Smooth muscle cell (in vitro differentiated cells): ENCODE data around the gene KCP. TPM values are rescaled to one million over a fixed set of nuclear protein-coding genes. Genes with fewer than 3 reads are reported as not detected.

Experiments used
- DNase-seq: peaks from one replicate; lab custom pipeline; 2025; ENCODE audit not compliant: unreplicated experiment; lab: John Stamatoyannopoulos, UW
- H2AFZ ChIP-seq: fragments of 200-600 bp; sonication (generic); 2 replicates; pipeline ENCODE4 v1.6.0; 2016; ENCODE audit warnings: antibody characterized with exemption, low read depth, mild to moderate bottlenecking
- H3F3A ChIP-seq: fragments of 200-600 bp; sonication (generic); 2 replicates; pipeline ENCODE4 v1.6.0; 2017; ENCODE audit warnings: antibody characterized with exemption, low read depth
- H3K27ac ChIP-seq: fragments of 200-600 bp; sonication (generic); 2 replicates; pipeline ENCODE4 v1.5.1; 2016; ENCODE audit warnings: low read depth, mild to moderate bottlenecking
- H3K27me3 ChIP-seq: fragments of 200-600 bp; sonication (generic); 2 replicates; pipeline ENCODE4 v1.6.1; 2016; ENCODE audit warnings: low read depth, mild to moderate bottlenecking
- H3K36me3 ChIP-seq: fragments of 200-600 bp; sonication (generic); 2 replicates; pipeline ENCODE4 v1.5.1; 2016; ENCODE audit warnings: low read depth
- H3K4me1 ChIP-seq: fragments of 200-600 bp; sonication (generic); 2 replicates; pipeline ENCODE4 v1.5.1; 2016; ENCODE audit warnings: low read depth
- H3K4me2 ChIP-seq: fragments of 200-600 bp; sonication (generic); 2 replicates; pipeline ENCODE4 v1.6.0; 2016; ENCODE audit warnings: mild to moderate bottlenecking
- H3K4me3 ChIP-seq: fragments of 200-600 bp; sonication (generic); 2 replicates; pipeline ENCODE4 v1.5.1; 2016; ENCODE audit warnings: mild to moderate bottlenecking
- H3K79me2 ChIP-seq: fragments of 200-600 bp; sonication (generic); 2 replicates; pipeline ENCODE4 v1.6.0; 2016; ENCODE audit warnings: low read depth, mild to moderate bottlenecking
- H3K9ac ChIP-seq: fragments of 200-600 bp; sonication (generic); 2 replicates; pipeline ENCODE4 v1.6.0; 2016; ENCODE audit warnings: low read depth
- H3K9me3 ChIP-seq: fragments of 200-600 bp; sonication (generic); replicated peaks from 2 replicates; pipeline ENCODE4 v1.5.1; 2016; ENCODE audit warnings: low read depth
- H4K20me1 ChIP-seq: fragments of 200-600 bp; sonication (generic); 2 replicates; pipeline ENCODE4 v1.6.0; 2016; ENCODE audit warnings: low read depth
- WGBS: methylation state at CpG from one replicate; pipeline ENCODE4 v1.1.7; 2016; ENCODE audit warnings: low lambda C conversion rate; 5-methylcytosine and 5-hydroxymethylcytosine counted together
- polyA plus RNA-seq: library from polyadenylated mRNA; unstranded; fragments of >200 nt; fragmentation: Nextera tagmentation; extraction: Ambion mirVana; gene quantifications from 2 replicates; pipeline ENCODE4 v1.2.1, GENCODE V29; 2016
- total RNA-seq: library from RNA; depleted of rRNA; stranded (reverse); fragments of >200 nt; gene quantifications from 2 replicates; pipeline ENCODE4 v1.2.3, GENCODE V29; 2014
- TF ChIP-seq, protein P1 (sequence below): fragments of 200-600 bp; sonication (generic); IDR thresholded peaks from 2 replicates; pipeline ENCODE4 v1.5.1; 2017; ENCODE audit warnings: borderline replicate concordance, mild to moderate bottlenecking, antibody characterized with exemption; ENCODE audit not compliant: insufficient read depth, poor library complexity, severe bottlenecking

KCP gene
- total and polyA plus RNA-seq, 2 experiments from 2014 or later: 0.99 to 4.5 TPM

DNA sequence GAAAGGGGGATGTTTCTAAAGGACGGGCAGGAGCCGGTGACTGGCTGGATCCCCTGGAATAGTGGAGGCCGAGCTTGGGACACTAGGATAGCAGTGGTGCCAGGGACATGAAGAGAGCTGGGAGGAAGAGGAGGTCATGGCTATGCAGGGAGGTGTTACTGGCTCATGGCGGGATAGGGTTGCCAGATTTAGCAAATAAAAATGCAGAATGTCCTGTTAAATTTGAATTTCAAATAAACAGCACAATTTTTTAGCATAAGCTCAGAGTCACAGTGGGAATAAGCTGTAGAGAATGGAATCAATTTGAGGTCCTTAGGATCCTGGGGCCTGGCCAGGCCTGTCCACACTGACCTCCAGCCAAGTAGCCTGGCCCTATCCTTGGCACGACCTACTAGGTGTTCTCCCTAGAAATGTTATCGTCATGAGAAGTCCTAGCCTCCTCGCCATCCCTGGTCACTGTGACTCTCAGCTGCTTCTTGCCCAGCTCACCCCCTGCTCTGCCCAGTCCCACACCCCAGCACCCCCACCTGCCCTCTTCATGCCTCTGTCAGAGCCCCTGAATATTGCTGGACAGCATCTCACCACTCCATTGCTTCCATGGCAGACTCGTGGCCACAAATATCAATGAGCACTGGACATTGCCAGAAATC lies 7.6 kb upstream of the KCP start:
- no peak for DNase-seq
- H3K27ac ChIP-seq: no peak overlapping the region
- H4K20me1 ChIP-seq: no peaks in the 10 kb centered on the region
- no peak overlapping the region for H3K4me2 ChIP-seq
- WGBS: 92% methylated on average over 6 of the region's 8 CpGs
- no peaks in the 10 kb centered on the region for H3K36me3 ChIP-seq
- no peak overlapping the region for H3K4me3 ChIP-seq
- TF ChIP-seq, protein P1, sequence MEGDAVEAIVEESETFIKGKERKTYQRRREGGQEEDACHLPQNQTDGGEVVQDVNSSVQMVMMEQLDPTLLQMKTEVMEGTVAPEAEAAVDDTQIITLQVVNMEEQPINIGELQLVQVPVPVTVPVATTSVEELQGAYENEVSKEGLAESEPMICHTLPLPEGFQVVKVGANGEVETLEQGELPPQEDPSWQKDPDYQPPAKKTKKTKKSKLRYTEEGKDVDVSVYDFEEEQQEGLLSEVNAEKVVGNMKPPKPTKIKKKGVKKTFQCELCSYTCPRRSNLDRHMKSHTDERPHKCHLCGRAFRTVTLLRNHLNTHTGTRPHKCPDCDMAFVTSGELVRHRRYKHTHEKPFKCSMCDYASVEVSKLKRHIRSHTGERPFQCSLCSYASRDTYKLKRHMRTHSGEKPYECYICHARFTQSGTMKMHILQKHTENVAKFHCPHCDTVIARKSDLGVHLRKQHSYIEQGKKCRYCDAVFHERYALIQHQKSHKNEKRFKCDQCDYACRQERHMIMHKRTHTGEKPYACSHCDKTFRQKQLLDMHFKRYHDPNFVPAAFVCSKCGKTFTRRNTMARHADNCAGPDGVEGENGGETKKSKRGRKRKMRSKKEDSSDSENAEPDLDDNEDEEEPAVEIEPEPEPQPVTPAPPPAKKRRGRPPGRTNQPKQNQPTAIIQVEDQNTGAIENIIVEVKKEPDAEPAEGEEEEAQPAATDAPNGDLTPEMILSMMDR: no peak
- no peak overlapping the region for H3K9ac ChIP-seq
- no peaks in the 10 kb centered on the region for H3K9me3 ChIP-seq
- H3F3A ChIP-seq: no peaks in the 10 kb centered on the region
- H2AFZ ChIP-seq: no peak overlapping the region
- H3K79me2 ChIP-seq: no peaks in the 10 kb centered on the region
- peaks cover 70% of the 10 kb centered on the region for H3K27me3 ChIP-seq
- H3K4me1 ChIP-seq: peaks cover 4% of the 10 kb centered on the region

DNA sequence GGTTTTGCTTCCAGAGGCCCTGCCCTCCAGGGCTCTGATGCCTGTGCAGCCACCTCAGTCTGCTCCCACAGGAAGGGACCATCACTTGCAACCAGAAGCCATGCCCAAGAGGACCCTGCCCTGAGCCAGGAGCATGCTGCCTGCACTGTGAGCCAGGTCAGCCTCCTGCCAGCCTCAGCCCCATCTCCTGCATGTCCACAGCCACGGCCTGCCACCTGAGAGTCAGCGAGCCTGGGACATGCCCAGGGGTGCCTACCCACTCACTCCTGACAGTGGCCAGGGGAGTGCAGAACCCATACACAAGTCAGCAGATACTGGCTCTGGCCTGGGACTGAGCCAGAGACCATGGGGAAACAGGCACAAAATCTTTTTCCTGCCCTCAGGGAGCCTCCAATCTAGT lies 6.6 kb upstream of the KCP start:
- H3K4me1 ChIP-seq: peaks cover 4% of the 10 kb centered on the region
- H3K36me3 ChIP-seq: no peaks in the 10 kb centered on the region
- no peaks in the 10 kb centered on the region for H3F3A ChIP-seq
- H4K20me1 ChIP-seq: no peaks in the 10 kb centered on the region
- TF ChIP-seq, protein P1: no peak
- no peak overlapping the region for H3K27ac ChIP-seq
- H3K27me3 ChIP-seq: peaks cover 68% of the 10 kb centered on the region
- no peaks in the 10 kb centered on the region for H3K79me2 ChIP-seq
- H3K9me3 ChIP-seq: no peaks in the 10 kb centered on the region
- H3K9ac ChIP-seq: no peak overlapping the region
- WGBS: 89% methylated on average over 2 of the region's 2 CpGs
- no peak for DNase-seq
- no peak overlapping the region for H2AFZ ChIP-seq
- H3K4me2 ChIP-seq: no peak overlapping the region
- no peak overlapping the region for H3K4me3 ChIP-seq

DNA sequence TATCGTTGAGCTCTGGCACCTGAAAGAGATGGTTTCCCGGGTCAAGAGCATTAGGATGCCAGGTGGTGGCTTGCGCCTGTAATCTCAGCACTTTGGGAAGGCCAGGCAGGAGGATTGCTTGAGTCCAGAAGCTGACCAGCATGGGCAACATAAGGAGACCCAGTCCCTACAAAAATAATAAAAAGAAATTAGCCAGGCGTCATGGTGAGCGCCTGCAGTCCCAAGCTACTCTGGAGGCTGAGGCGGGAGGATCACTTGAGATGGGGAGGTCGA lies 6.1 kb upstream of the KCP start:
- H4K20me1 ChIP-seq: no peaks in the 10 kb centered on the region
- H3K9me3 ChIP-seq: no peaks in the 10 kb centered on the region
- no peak overlapping the region for H3K4me3 ChIP-seq
- H3K4me1 ChIP-seq: peaks cover 4% of the 10 kb centered on the region
- H3K27ac ChIP-seq: no peak overlapping the region
- H3K79me2 ChIP-seq: no peaks in the 10 kb centered on the region
- no peak overlapping the region for H2AFZ ChIP-seq
- TF ChIP-seq, protein P1: no peak
- H3K4me2 ChIP-seq: no peak overlapping the region
- DNase-seq: no peak
- H3F3A ChIP-seq: no peaks in the 10 kb centered on the region
- no peak overlapping the region for H3K9ac ChIP-seq
- 92% methylated on average over 7 of the region's 7 CpGs for WGBS
- H3K36me3 ChIP-seq: no peaks in the 10 kb centered on the region
- H3K27me3 ChIP-seq: peaks cover 68% of the 10 kb centered on the region
